ENCODE measurements around the gene DDRGK1. TPM values are rescaled to one million over a fixed set of nuclear protein-coding genes. Genes with fewer than 3 reads are reported as not detected.

DDRGK1 gene
- total and polyA plus RNA-seq, 4 donors = 16.8 to 72.4 (median 48.5) TPM

DNA sequence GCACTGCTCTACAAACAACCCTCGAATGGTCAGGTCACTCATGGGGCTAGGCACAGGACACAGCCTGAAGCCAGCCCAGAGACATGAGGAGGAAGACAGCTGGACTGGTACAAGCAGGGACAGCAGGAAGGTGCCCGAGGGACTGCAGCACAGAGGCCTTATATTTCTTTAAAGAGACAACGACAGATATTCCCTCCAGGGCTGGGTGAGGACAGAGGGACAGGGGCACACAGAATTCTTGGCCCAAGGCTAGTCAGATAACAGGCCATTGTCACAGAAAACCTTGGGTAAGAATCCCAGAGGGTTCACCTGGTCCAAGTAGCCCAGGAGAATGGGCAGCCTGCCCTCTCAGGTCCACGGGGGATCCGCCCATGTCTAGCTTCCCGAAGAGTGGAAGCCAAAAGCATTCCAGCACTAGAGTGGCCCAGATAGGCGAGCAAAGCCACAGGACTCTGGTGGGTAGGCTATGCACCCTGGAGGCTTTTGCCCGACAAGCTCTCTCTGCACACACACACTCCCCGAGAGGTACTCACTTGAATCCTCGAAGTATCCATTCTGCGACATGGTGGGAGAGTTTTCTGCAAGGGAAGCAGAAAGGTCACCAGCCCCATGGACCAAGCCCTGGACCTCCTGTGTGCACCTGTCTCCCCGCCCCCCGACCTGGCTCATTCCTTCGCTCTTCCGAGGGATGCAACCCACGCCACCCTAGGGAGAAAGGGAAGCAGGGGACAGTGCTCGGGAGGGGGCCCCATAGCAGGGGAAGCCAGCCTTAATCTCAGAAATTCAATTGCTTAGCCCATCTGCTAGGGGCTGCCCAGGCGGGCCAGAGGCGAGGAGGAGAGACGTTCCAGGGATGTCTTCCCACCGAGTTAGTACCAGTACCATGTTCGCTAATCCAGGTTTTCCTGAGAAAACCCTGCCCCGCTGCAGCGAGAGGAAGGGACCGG, 32.8 kb upstream of the DDRGK1 start:
- H3K36me3 ChIP-seq (ENCODE audit: control insufficient read depth in 4 of 4, insufficient read depth in 3 of 4, low read depth in 1 of 4, low read length in 3 of 4) = no peaks in the 10 kb centered on the region
- no peak overlapping the region for H3K4me3 ChIP-seq (ENCODE audit: low read depth in 1 of 3, low read length in 3 of 3)
- TF ChIP-seq JUND (IDR thresholded peaks at IDR 0.05) (no peak), YY1 (IDR thresholded peaks at IDR 0.05) (no peak), EGR1 (IDR thresholded peaks at IDR 0.05; ENCODE audit: low read depth in 2 of 2) (no peak), FOXA1 (IDR thresholded peaks at IDR 0.05) (no peak), SP1 (IDR thresholded peaks at IDR 0.05) (no peak), NR2F2 (IDR thresholded peaks at IDR 0.05) (no peak)
- TF ChIP-seq, protein P1, sequence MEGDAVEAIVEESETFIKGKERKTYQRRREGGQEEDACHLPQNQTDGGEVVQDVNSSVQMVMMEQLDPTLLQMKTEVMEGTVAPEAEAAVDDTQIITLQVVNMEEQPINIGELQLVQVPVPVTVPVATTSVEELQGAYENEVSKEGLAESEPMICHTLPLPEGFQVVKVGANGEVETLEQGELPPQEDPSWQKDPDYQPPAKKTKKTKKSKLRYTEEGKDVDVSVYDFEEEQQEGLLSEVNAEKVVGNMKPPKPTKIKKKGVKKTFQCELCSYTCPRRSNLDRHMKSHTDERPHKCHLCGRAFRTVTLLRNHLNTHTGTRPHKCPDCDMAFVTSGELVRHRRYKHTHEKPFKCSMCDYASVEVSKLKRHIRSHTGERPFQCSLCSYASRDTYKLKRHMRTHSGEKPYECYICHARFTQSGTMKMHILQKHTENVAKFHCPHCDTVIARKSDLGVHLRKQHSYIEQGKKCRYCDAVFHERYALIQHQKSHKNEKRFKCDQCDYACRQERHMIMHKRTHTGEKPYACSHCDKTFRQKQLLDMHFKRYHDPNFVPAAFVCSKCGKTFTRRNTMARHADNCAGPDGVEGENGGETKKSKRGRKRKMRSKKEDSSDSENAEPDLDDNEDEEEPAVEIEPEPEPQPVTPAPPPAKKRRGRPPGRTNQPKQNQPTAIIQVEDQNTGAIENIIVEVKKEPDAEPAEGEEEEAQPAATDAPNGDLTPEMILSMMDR (IDR thresholded peaks at IDR 0.05; ENCODE audit: low read depth, low read length, missing input control) = no peak
- TF ChIP-seq, protein P2, sequence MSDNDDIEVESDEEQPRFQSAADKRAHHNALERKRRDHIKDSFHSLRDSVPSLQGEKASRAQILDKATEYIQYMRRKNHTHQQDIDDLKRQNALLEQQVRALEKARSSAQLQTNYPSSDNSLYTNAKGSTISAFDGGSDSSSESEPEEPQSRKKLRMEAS (IDR thresholded peaks at IDR 0.05) = no peak
- TF ChIP-seq, protein P3, sequence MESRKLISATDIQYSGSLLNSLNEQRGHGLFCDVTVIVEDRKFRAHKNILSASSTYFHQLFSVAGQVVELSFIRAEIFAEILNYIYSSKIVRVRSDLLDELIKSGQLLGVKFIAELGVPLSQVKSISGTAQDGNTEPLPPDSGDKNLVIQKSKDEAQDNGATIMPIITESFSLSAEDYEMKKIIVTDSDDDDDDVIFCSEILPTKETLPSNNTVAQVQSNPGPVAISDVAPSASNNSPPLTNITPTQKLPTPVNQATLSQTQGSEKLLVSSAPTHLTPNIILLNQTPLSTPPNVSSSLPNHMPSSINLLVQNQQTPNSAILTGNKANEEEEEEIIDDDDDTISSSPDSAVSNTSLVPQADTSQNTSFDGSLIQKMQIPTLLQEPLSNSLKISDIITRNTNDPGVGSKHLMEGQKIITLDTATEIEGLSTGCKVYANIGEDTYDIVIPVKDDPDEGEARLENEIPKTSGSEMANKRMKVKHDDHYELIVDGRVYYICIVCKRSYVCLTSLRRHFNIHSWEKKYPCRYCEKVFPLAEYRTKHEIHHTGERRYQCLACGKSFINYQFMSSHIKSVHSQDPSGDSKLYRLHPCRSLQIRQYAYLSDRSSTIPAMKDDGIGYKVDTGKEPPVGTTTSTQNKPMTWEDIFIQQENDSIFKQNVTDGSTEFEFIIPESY (IDR thresholded peaks at IDR 0.05) = no peak
- DNase-seq (ENCODE audit: low spot score) = no peak
- peaks cover 8 to 21% (median 14%) of the 10 kb centered on the region in 4 donors for H3K4me1 ChIP-seq (ENCODE audit: control insufficient read depth in 4 of 4, insufficient read depth in 4 of 4, low read length in 3 of 4)
- H3K9me3 ChIP-seq (ENCODE audit: control insufficient read depth in 4 of 4, low read length in 3 of 4) = no peaks in the 10 kb centered on the region
- peaks cover 0 to 8% (median 1%) of the 10 kb centered on the region in 4 donors for H3K27me3 ChIP-seq (ENCODE audit: control insufficient read depth in 4 of 4, insufficient read depth in 4 of 4, low read length in 3 of 4)
- no peak overlapping the region for H3K9ac ChIP-seq (ENCODE audit: low read depth in 1 of 2, low read length in 2 of 2)
- 68% methylated on average over 25 of the region's 25 CpGs for WGBS
- H3K27ac ChIP-seq (ENCODE audit: low read depth in 1 of 2, low read length in 2 of 2) = no peak overlapping the region

DNA sequence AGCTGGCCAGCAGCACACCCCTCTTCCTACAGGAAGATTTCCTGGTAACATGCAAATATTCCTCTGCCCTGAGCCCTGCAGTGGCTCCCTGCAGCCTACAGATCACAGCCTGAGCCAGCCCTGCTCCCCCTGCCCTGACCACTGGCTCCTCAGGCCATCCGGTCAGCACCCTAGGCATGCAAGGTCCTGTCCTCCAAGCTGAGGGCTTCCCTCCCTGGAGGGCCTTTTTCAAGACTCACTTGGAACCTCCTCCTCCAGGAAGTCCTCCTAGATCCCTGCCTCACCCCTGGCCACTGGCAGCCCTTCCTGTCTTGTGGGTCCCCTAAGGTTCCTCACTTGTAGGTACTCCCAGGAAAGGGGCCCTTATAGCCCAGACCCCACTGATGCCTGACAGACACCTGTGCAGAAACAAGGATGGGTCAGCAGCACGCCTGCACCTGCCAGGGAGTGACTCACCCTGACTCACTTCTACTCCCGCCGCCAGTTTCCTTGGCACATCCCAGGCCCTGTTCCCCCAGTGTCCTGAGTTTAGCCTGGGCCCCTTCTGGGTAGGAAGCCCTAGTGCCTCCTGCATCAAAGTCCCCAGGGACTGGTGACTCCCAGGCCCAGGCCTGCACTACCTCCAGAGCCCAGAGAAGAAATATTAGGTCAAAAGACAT, 31.3 kb upstream of the DDRGK1 start:
- H3K9me3 ChIP-seq (ENCODE audit: control insufficient read depth in 4 of 4, low read length in 3 of 4) = no peaks in the 10 kb centered on the region
- peaks cover 0 to 8% (median 1%) of the 10 kb centered on the region in 4 donors for H3K27me3 ChIP-seq (ENCODE audit: control insufficient read depth in 4 of 4, insufficient read depth in 4 of 4, low read length in 3 of 4)
- no peaks in the 10 kb centered on the region for H3K36me3 ChIP-seq (ENCODE audit: control insufficient read depth in 4 of 4, insufficient read depth in 3 of 4, low read depth in 1 of 4, low read length in 3 of 4)
- 88% methylated on average over 4 of the region's 4 CpGs for WGBS
- no peak for TF ChIP-seq HNF4A (conservative IDR thresholded peaks at IDR 0.05)
- no peak for TF ChIP-seq TAF1 (conservative IDR thresholded peaks at IDR 0.05)
- no peak for TF ChIP-seq GABPA (IDR thresholded peaks at IDR 0.05 in 1 of 2, conservative IDR thresholded peaks at IDR 0.05 in 1 of 2)
- H3K4me1 ChIP-seq (ENCODE audit: control insufficient read depth in 4 of 4, insufficient read depth in 4 of 4, low read length in 3 of 4) = peaks cover 8 to 21% (median 14%) of the 10 kb centered on the region in 4 donors
- H3K4me3 ChIP-seq (ENCODE audit: low read depth in 1 of 3, low read length in 3 of 3) = no peak overlapping the region
- H3K27ac ChIP-seq (ENCODE audit: low read depth in 1 of 2, low read length in 2 of 2) = no peak overlapping the region
- no peak overlapping the region for H3K9ac ChIP-seq (ENCODE audit: low read depth in 1 of 2, low read length in 2 of 2)
- no peak for DNase-seq (ENCODE audit: low spot score)

Data from liver (tissue), 9 donors.